KOPT-K1 (cell line): ENCODE results near the gene DNASE1.

Experiments used
- H3K27ac ChIP-seq: fragments of 200-600 bp; sonication (generic); 2 replicates; pipeline ENCODE4 v1.5.1; 2016; ENCODE audit warnings: antibody characterized with exemption, mild to moderate bottlenecking, low read depth, low read length; ENCODE audit not compliant: poor library complexity, severe bottlenecking
- H3K36me3 ChIP-seq: fragments of 200-600 bp; sonication (generic); 2 replicates; pipeline ENCODE4 v1.5.1; 2017; ENCODE audit warnings: antibody characterized with exemption, mild to moderate bottlenecking, low read length, moderate library complexity; ENCODE audit not compliant: insufficient read depth
- H3K9me3 ChIP-seq: fragments of 200-600 bp; sonication (generic); 2 replicates; pipeline ENCODE4 v1.5.1; 2017; ENCODE audit warnings: antibody characterized with exemption, low read length, mild to moderate bottlenecking; ENCODE audit not compliant: insufficient read depth, poor library complexity, severe bottlenecking

The DNASE1 gene

GRCh38 chr16:3694051-3694450, 39.6 kb downstream of the DNASE1 start:
- peaks cover 21% of the 10 kb centered on the region for H3K36me3 ChIP-seq
- H3K9me3 ChIP-seq, result no peaks in the 10 kb centered on the region
- H3K27ac ChIP-seq, result no peak overlapping the region

GRCh38 chr16:3695610-3696369, 41.3 kb downstream of the DNASE1 start:
- Histone ChIP-seq H3K9me3 (no peaks in the 10 kb centered on the region), H3K27ac (no peak overlapping the region)

GRCh38 chr16:3696425-3697218, 42.1 kb downstream of the DNASE1 start:
- H3K27ac ChIP-seq, result no peak overlapping the region
- peaks cover 9% of the 10 kb centered on the region; the same call in 1 of the 2 replicates for H3K36me3 ChIP-seq
- no peaks in the 10 kb centered on the region for H3K9me3 ChIP-seq

More at GRCh38 chr16:3695610-3696369, 41.3 kb downstream of the DNASE1 start:
- peaks cover 9% of the 10 kb centered on the region; the same call in 1 of the 2 replicates for H3K36me3 ChIP-seq

- H3K36me3 ChIP-seq, result peaks cover 18% of the 10 kb centered on the region; the same call in 1 of the 2 replicates
- H3K9me3 ChIP-seq, result no peaks in the 10 kb centered on the region
- no peak overlapping the region for H3K27ac ChIP-seq
These were observed 44.5 kb downstream of the DNASE1 start for GRCh38 chr16:3698941-3699340.

- Histone ChIP-seq H3K27ac (no peak overlapping the region), H3K36me3 (peaks cover 9% of the 10 kb centered on the region; the same call in 1 of the 2 replicates), H3K9me3 (no peaks in the 10 kb centered on the region)
These were observed 47.0 kb downstream of the DNASE1 start for GRCh38 chr16:3701531-3701930.

- Histone ChIP-seq H3K27ac (no peak overlapping the region), H3K36me3 (peaks cover 9% of the 10 kb centered on the region; the same call in 1 of the 2 replicates), H3K9me3 (no peaks in the 10 kb centered on the region)
These were observed 47.6 kb downstream of the DNASE1 start for GRCh38 chr16:3702082-3702481.

GRCh38 chr16:3706253-3707012, 51.9 kb downstream of the DNASE1 start:
- H3K9me3 ChIP-seq, result no peaks in the 10 kb centered on the region
- H3K27ac ChIP-seq, result no peak overlapping the region
- peaks cover 28% of the 10 kb centered on the region; the same call in 1 of the 2 replicates for H3K36me3 ChIP-seq
